ENCODE results near the gene SCRT2.

DNA sequence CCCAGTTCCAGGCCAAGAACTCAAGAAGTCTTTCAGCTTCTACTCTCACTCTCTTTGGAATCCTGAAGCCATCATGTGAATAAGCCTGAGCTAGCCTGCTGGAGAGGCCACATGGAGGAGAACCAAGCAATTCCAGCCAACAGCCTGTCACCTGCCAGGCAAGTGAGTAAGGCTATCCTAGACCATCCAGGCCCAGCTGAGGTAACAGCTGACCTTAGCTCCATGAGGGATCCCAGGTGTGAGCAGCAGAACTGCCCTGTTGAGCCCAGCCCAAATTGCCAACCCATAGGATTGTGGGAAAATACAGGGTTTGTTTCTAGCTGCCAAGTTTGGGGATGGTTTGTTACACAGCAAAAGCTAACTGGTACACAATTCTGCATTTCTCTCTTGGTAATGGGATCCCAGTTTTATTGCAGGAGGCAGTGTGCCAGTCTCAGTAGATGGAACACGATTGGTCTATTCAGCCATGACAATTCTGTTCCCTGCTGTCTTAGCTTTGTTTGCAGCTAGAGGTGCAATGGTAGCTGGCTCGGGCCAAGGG lies 28.1 kb downstream of the SCRT2 start:
- TF ChIP-seq, protein P1, sequence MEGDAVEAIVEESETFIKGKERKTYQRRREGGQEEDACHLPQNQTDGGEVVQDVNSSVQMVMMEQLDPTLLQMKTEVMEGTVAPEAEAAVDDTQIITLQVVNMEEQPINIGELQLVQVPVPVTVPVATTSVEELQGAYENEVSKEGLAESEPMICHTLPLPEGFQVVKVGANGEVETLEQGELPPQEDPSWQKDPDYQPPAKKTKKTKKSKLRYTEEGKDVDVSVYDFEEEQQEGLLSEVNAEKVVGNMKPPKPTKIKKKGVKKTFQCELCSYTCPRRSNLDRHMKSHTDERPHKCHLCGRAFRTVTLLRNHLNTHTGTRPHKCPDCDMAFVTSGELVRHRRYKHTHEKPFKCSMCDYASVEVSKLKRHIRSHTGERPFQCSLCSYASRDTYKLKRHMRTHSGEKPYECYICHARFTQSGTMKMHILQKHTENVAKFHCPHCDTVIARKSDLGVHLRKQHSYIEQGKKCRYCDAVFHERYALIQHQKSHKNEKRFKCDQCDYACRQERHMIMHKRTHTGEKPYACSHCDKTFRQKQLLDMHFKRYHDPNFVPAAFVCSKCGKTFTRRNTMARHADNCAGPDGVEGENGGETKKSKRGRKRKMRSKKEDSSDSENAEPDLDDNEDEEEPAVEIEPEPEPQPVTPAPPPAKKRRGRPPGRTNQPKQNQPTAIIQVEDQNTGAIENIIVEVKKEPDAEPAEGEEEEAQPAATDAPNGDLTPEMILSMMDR (IDR thresholded peaks at IDR 0.05) = no peak
- TF ChIP-seq POLR2AphosphoS5 (IDR thresholded peaks at IDR 0.05; ENCODE audit: low read depth, low read length) = no peak
- TF ChIP-seq, protein P2, sequence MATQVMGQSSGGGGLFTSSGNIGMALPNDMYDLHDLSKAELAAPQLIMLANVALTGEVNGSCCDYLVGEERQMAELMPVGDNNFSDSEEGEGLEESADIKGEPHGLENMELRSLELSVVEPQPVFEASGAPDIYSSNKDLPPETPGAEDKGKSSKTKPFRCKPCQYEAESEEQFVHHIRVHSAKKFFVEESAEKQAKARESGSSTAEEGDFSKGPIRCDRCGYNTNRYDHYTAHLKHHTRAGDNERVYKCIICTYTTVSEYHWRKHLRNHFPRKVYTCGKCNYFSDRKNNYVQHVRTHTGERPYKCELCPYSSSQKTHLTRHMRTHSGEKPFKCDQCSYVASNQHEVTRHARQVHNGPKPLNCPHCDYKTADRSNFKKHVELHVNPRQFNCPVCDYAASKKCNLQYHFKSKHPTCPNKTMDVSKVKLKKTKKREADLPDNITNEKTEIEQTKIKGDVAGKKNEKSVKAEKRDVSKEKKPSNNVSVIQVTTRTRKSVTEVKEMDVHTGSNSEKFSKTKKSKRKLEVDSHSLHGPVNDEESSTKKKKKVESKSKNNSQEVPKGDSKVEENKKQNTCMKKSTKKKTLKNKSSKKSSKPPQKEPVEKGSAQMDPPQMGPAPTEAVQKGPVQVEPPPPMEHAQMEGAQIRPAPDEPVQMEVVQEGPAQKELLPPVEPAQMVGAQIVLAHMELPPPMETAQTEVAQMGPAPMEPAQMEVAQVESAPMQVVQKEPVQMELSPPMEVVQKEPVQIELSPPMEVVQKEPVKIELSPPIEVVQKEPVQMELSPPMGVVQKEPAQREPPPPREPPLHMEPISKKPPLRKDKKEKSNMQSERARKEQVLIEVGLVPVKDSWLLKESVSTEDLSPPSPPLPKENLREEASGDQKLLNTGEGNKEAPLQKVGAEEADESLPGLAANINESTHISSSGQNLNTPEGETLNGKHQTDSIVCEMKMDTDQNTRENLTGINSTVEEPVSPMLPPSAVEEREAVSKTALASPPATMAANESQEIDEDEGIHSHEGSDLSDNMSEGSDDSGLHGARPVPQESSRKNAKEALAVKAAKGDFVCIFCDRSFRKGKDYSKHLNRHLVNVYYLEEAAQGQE (IDR thresholded peaks at IDR 0.05; ENCODE audit: insufficient read depth in 1 of 2, low read depth in 2 of 2, low read length in 1 of 2) = no peak
- TF ChIP-seq SIN3A (IDR thresholded peaks at IDR 0.05; ENCODE audit: borderline replicate concordance, insufficient read depth, low read depth, low read length) = no peak
- no peak for TF ChIP-seq TCF7L2 (IDR thresholded peaks at IDR 0.05; ENCODE audit: low read depth, low read length)

Data from Panc1 (cell line).